Large intestine (tissue), 3 donors: Measurements from ENCODE around the gene GLUD1. TPM values are rescaled to one million over a fixed set of nuclear protein-coding genes. Genes with fewer than 3 reads are reported as not detected.
"Not testable (repeated sequence)": the region's sequence is repeated elsewhere in the genome, so short reads cannot be mapped to it uniquely, and the experiment has no call there.

Experiments
- DNase-seq, 2 donors: peaks; one replicate each; pipeline versions ENCODE4 v3.0.0 to v3.0.0-alpha.2; 2013
- H3K27ac ChIP-seq: one replicate; pipeline ENCODE4 v1.5.1; 2013; ENCODE audit warnings: low read length
- H3K27me3 ChIP-seq: 2 replicates; pipeline ENCODE4 v1.6.1; 2013; ENCODE audit warnings: low read length; ENCODE audit not compliant: control insufficient read depth, insufficient read depth
- H3K36me3 ChIP-seq: 2 replicates; pipeline ENCODE4 v1.6.1; 2013; ENCODE audit warnings: low read length; ENCODE audit not compliant: control insufficient read depth, insufficient read depth
- H3K4me1 ChIP-seq: one replicate; pipeline ENCODE4 v1.6.1; 2013; ENCODE audit warnings: low read length; ENCODE audit not compliant: control insufficient read depth, insufficient read depth
- H3K4me3 ChIP-seq: one replicate; pipeline ENCODE4 v1.5.1; 2013; ENCODE audit warnings: low read length
- H3K9me3 ChIP-seq: one replicate; pipeline ENCODE4 v1.6.1; 2013; ENCODE audit warnings: mild to moderate bottlenecking, low read depth, low read length, moderate library complexity; ENCODE audit not compliant: control insufficient read depth
- WGBS: methylation state at CpG from one replicate; pipeline ENCODE4 v1.1.5; 2013; ENCODE audit warnings: low lambda C conversion rate; ENCODE audit not compliant: insufficient coverage; 5-methylcytosine and 5-hydroxymethylcytosine counted together
- polyA plus RNA-seq: library from polyadenylated mRNA; unstranded; fragments of 120-200 nt; gene quantifications from one replicate; pipeline ENCODE4 v1.2.1, GENCODE V29; 2013

Gene GLUD1
- polyA plus RNA-seq, 1 donor: 142 TPM

DNA sequence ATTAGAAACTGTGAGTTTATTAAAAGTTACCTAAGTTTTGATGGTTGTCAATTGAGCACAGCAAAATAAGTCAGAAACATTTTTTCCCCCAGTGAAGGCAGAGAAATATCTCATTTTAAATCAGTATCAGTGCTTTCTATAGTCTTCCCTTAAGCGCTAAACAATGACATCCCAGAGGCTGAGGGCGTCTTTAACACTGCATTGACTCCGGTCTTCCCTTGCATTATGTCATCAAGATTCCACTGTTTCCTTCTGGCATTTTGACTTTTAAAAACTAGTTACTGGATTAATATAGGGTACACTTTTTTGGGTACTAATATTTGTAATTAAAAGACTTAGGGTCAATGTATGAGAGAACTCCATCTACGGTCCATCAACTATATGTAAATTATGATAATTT, 3.9 kb downstream of the GLUD1 start:
- Histone ChIP-seq H3K27ac (no peak overlapping the region), H3K27me3 (no peaks in the 10 kb centered on the region), H3K36me3 (peaks cover 15% of the 10 kb centered on the region), H3K4me3 (no peak overlapping the region), H3K9me3 (no peaks in the 10 kb centered on the region), H3K4me1 (peaks cover 8% of the 10 kb centered on the region)
- DNase-seq: no peak
- WGBS: 100% methylated on average over 2 of the region's 4 CpGs

DNA sequence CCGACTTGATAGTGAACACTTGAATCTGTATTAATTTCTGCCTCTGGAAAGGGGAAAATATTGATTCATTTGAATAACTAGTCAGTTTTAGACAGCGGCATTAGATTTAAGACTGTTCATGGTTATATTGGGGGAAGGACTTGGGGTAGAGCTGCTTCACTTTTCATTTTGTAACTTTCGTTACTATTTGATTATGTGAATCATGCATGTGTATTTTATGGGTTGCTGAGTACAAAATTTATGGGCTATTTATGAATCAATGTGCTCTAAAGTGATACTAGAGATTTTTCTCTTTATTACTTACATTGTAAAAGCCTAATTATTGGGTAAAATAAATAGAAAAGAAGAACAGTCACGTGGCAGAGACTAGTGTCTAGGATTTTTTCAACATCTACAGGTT, 4.9 kb downstream of the GLUD1 start:
- DNase-seq: no peak
- Histone ChIP-seq H3K27ac (no peak overlapping the region), H3K4me3 (no peak overlapping the region), H3K9me3 (no peaks in the 10 kb centered on the region), H3K27me3 (no peaks in the 10 kb centered on the region), H3K36me3 (peaks cover 15% of the 10 kb centered on the region), H3K4me1 (peaks cover 8% of the 10 kb centered on the region)
- WGBS: 100% methylated on average over 1 of the region's 4 CpGs

DNA sequence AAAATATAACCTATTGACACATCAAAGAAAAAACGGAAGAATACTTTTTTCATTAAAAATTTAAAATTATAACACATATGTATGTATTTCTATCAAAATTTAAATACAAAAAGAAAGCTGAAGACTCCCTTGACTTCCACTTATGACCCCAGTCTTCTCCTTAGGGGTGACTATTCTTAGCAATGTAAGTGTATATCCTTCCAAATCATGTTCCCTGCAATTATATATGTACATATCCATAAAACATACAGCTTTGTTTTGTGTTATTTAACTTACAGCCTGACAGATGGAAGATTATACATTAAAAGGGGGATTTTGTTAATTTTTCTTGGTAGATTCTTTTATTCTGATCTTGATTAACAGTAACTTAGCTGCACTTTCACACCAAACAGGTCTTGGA, 9.1 kb downstream of the GLUD1 start:
- no peaks in the 10 kb centered on the region for H3K27me3 ChIP-seq
- no peak overlapping the region for H3K4me3 ChIP-seq
- peaks cover 6% of the 10 kb centered on the region for H3K9me3 ChIP-seq
- H3K27ac ChIP-seq: no peak overlapping the region
- no peak for DNase-seq
- no peaks in the 10 kb centered on the region for H3K4me1 ChIP-seq
- 100% methylated on average over 1 of the region's 1 CpG for WGBS
- peaks cover 15% of the 10 kb centered on the region for H3K36me3 ChIP-seq

- H3K4me3 ChIP-seq, H3K27ac ChIP-seq, H3K4me1 ChIP-seq, DNase-seq, H3K27me3 ChIP-seq: not testable (repeated sequence)
- Histone ChIP-seq H3K9me3 (peaks cover 14% of the 10 kb centered on the region), H3K36me3 (peaks cover 15% of the 10 kb centered on the region)
These were observed 10.3 kb downstream of the GLUD1 start for GRCh38 chr10:87084291-87084782.

DNA sequence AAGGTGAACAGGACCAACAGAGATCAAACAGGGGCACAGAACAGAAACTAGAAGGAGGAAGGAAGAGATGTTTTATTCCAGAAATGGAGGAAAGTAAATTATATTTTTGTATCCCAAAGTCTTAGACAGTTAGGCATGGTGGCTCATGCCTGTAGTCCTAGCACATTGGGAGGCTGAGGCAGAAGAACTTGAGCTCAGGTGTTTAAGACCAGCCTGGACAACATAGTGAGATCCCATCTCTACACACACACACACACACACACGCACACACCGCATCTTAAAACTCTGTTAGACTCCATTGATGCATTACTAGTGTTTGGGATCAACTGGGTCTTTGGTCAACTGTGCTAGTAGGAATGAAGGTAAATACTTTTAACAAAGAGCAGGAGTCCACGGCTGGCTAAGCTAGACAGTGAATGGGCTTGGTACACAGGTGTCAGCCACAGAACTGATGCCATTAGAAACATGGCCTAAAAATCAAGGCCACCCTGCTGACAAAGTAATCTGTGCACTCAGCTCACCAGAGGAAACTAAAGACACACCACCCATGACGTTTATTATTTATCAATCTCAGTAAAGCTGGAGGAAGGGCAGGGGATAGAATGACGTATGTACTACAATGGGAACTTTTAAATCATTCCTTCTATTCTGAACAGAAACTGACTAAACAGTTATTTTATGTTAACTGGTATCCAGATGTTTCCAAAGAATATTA, 10.9 kb downstream of the GLUD1 start:
- not testable (repeated sequence) for H3K27me3 ChIP-seq, DNase-seq, H3K27ac ChIP-seq, H3K4me1 ChIP-seq, H3K4me3 ChIP-seq
- WGBS: 37% methylated on average over 2 of the region's 5 CpGs
- Histone ChIP-seq H3K9me3 (peaks cover 17% of the 10 kb centered on the region), H3K36me3 (peaks cover 12% of the 10 kb centered on the region)

DNA sequence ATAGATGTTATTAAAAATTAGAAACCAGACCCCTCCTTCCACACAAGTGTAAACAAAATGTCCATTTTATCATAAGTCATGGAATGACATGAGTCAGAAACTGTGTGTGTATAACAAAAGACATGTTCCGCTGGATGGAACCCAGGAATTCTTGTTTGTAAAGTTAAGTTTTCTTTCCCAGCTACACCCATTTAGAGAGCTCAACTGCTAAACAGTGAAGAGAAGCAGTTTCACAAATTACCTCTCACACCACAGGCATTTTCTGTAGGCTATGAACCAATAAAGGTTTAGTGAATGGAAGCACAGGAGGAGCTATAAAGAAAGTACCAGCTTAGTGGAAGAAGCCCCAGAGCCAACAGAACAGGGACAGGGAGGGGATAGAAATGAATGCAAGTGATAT, 12.4 kb downstream of the GLUD1 start:
- not testable (repeated sequence) for H3K36me3 ChIP-seq, H3K27me3 ChIP-seq, H3K4me1 ChIP-seq, H3K27ac ChIP-seq, H3K4me3 ChIP-seq, DNase-seq
- H3K9me3 ChIP-seq: peaks cover 17% of the 10 kb centered on the region
- no CpG with 5 or more reads among the region's 1 CpG for WGBS

GRCh38 chr10:87081574-87081973, 13.1 kb downstream of the GLUD1 start:
- not testable (repeated sequence) for H3K27me3 ChIP-seq, H3K4me1 ChIP-seq, DNase-seq, H3K4me3 ChIP-seq, H3K36me3 ChIP-seq, H3K27ac ChIP-seq
- peaks cover 17% of the 10 kb centered on the region for H3K9me3 ChIP-seq
- no CpG with 5 or more reads among the region's 3 CpGs for WGBS

GRCh38 chr10:87080621-87081020, 14.0 kb downstream of the GLUD1 start:
- not testable (repeated sequence) for H3K27ac ChIP-seq, H3K27me3 ChIP-seq, H3K36me3 ChIP-seq, DNase-seq, H3K4me1 ChIP-seq, H3K4me3 ChIP-seq
- H3K9me3 ChIP-seq: peaks cover 17% of the 10 kb centered on the region
- WGBS: no CpG with 5 or more reads among the region's 31 CpGs

DNA sequence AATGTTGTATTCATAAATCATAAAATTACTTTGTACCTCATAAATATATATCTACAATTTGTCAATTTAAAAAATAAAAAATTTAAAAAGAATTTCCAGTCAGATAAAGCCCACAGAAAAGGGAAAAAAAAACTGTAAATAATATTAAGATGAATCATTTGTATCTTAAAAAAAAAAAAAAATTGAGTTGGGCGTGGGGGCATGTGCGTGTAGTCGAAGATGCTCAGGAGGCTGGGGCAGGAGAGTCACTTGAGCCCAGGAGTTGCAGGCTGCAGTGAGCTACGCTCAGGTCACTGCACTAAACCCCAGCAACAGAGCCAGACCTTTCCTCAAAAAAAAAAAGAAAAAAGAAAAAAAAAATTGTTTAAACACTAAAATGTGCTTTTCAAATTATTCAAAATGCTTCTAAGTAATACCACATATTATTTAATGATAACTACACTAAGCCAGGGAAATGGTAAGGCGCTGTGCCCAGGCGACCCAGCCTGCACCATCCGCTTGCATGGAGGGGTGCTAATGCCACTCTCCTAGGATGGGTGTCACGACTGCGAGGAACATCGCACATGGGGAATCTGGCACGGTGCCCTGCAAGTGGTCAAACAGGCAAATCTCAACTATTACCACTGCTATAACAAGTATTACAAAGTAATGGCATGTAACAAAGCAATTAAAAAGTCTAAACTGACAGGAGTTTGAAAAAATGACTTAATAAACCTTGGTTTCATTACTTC, 15.4 kb downstream of the GLUD1 start:
- DNase-seq: no peak

DNA sequence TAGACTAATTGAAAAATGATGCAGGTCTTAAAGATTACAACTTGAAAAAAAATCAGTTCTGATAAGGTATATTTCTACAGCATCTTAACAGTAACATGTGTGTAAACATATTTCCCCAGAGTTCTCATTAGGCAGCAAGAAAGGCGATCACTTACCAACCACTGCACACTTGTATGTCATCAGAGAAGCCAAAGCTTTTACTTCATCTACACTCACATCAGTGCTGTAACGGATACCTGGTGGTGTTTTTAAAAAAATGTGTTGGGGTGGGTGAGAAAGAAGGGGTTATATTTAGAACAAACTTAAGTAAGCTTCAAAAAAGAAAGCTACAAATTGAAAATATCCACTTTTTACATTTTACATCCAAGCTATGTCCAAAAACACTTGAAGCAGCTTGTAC, 18.2 kb downstream of the GLUD1 start:
- Histone ChIP-seq H3K36me3 (peaks cover 17% of the 10 kb centered on the region), H3K9me3 (peaks cover 17% of the 10 kb centered on the region)
- H3K27me3 ChIP-seq, H3K4me3 ChIP-seq, H3K4me1 ChIP-seq, DNase-seq, H3K27ac ChIP-seq: not testable (repeated sequence)
- WGBS: no CpG with 5 or more reads among the region's 2 CpGs

More for the DNA sequence above, 15.4 kb downstream of the GLUD1 start:
- peaks cover 17% of the 10 kb centered on the region for H3K9me3 ChIP-seq
- H3K4me3 ChIP-seq: no peak overlapping the region
- H3K27ac ChIP-seq: no peak overlapping the region
- H3K27me3 ChIP-seq: no peaks in the 10 kb centered on the region
- no CpG with 5 or more reads among the region's 11 CpGs for WGBS
- no peaks in the 10 kb centered on the region for H3K4me1 ChIP-seq
- peaks cover 3% of the 10 kb centered on the region for H3K36me3 ChIP-seq
